ENCODE data around the gene TAGLN. TPM values are rescaled to one million over a fixed set of nuclear protein-coding genes. Genes with fewer than 3 reads are reported as not detected.
A peak's percentile ranks its signal among the peaks of the same experiment; 100 is the strongest.

The TAGLN gene
- total RNA-seq, 2 donors from 2014 or later, result 442 to 1,859 TPM

- Histone ChIP-seq H3K27ac (no peak overlapping the region), H3K4me3 (no peak overlapping the region), H3K4me1 (peaks cover 0 to 10% of the 10 kb centered on the region in 2 donors), H3K27me3 (no peaks in the 10 kb centered on the region), H3K36me3 (peaks cover 73% of the 10 kb centered on the region), H3K9me3 (no peaks in the 10 kb centered on the region)
- DNase-seq (ENCODE audit: low spot score), result no peak
- no peak for TF ChIP-seq CTCF (IDR thresholded peaks at IDR 0.05)
Measured at GRCh38 chr11:117160826-117161225, 38.3 kb upstream of the TAGLN start.

- Histone ChIP-seq H3K27ac (no peak overlapping the region), H3K4me3 (no peak overlapping the region), H3K4me1 (peaks cover 0 to 8% of the 10 kb centered on the region in 2 donors), H3K27me3 (no peaks in the 10 kb centered on the region), H3K9me3 (no peaks in the 10 kb centered on the region), H3K36me3 (peaks cover 84% of the 10 kb centered on the region)
- no peak for TF ChIP-seq CTCF (IDR thresholded peaks at IDR 0.05)
- DNase-seq (ENCODE audit: low spot score), result no peak
Measured at GRCh38 chr11:117166491-117166890, 32.7 kb upstream of the TAGLN start.

- DNase-seq (ENCODE audit: low spot score), result no peak
- Histone ChIP-seq H3K27ac (no peak overlapping the region), H3K4me1 (peaks cover 0 to 34% of the 10 kb centered on the region in 2 donors), H3K4me3 (no peak overlapping the region), H3K36me3 (peaks cover 52% of the 10 kb centered on the region), H3K27me3 (no peaks in the 10 kb centered on the region), H3K9me3 (no peaks in the 10 kb centered on the region)
- no peak for TF ChIP-seq CTCF (IDR thresholded peaks at IDR 0.05)
Measured at GRCh38 chr11:117169736-117170135, 29.4 kb upstream of the TAGLN start.

- Histone ChIP-seq H3K36me3 (peaks cover 47% of the 10 kb centered on the region), H3K4me3 (no peak overlapping the region), H3K27ac (no peak overlapping the region)
Measured at GRCh38 chr11:117170210-117170609, 29.0 kb upstream of the TAGLN start.

GRCh38 chr11:117171007-117171403 is 28.2 kb upstream of the TAGLN start:
- Histone ChIP-seq H3K9me3 (no peaks in the 10 kb centered on the region), H3K27ac (peak overlapping the region; percentile 2 to 44), H3K36me3 (peaks cover 39% of the 10 kb centered on the region), H3K4me3 (no peak overlapping the region), H3K4me1 (peaks cover 0 to 34% of the 10 kb centered on the region in 2 donors), H3K27me3 (no peaks in the 10 kb centered on the region)
- no peak for TF ChIP-seq CTCF (IDR thresholded peaks at IDR 0.05)
- DNase-seq (ENCODE audit: low spot score), result no peak

More at GRCh38 chr11:117170210-117170609, 29.0 kb upstream of the TAGLN start:
- no peak for TF ChIP-seq CTCF (IDR thresholded peaks at IDR 0.05)
- Histone ChIP-seq H3K27me3 (no peaks in the 10 kb centered on the region), H3K4me1 (peaks cover 0 to 34% of the 10 kb centered on the region in 2 donors), H3K9me3 (no peaks in the 10 kb centered on the region)
- DNase-seq (ENCODE audit: low spot score), result no peak

GRCh38 chr11:117171404-117172061 is 27.6 kb upstream of the TAGLN start:
- DNase-seq (ENCODE audit: low spot score), result no peak
- TF ChIP-seq CTCF (IDR thresholded peaks at IDR 0.05), result no peak
- H3K4me3 ChIP-seq, result no peak overlapping the region
- peak overlapping the region; percentile 2 to 44 for H3K27ac ChIP-seq
- H3K27me3 ChIP-seq, result no peaks in the 10 kb centered on the region
- peaks cover 34% of the 10 kb centered on the region for H3K36me3 ChIP-seq
- no peaks in the 10 kb centered on the region for H3K9me3 ChIP-seq
- H3K4me1 ChIP-seq, result peaks cover 0 to 34% of the 10 kb centered on the region in 2 donors
